Thyroid gland (tissue), 4 donors: Measurements from ENCODE around the gene ERCC6L.

Source experiments
- CTCF ChIP-seq, 6 experiments: fragments of 200-600 bp in 3 of 6; fragments of 450-650 bp in 3 of 6; sonication (generic) in 3 of 6; IDR thresholded peaks; one replicate each; pipeline ENCODE4 v1.5.1; 2016 to 2019; ENCODE audit warnings: antibody characterized with exemption in 6 of 6, mild to moderate bottlenecking in 2 of 6, inconsistent platforms in 1 of 6, moderate library complexity in 1 of 6
- POLR2A ChIP-seq, 2 donors: fragments of 450-650 bp; IDR thresholded peaks; one replicate each; pipeline ENCODE4 v1.6.1; 2017; ENCODE audit warnings: antibody characterized with exemption in 2 of 2, mild to moderate bottlenecking in 2 of 2, moderate library complexity in 1 of 2

- TF ChIP-seq CTCF (IDR thresholded peaks at IDR 0.05) (no peak), POLR2A (IDR thresholded peaks at IDR 0.05) (no peak)
Observed at GRCh38 chrX:72265263-72265662, 26.4 kb upstream of the ERCC6L start.
